Upper lobe of left lung (tissue), 6 donors: ENCODE data around the gene IGSF11. TPM values are rescaled to one million over a fixed set of nuclear protein-coding genes. Genes with fewer than 3 reads are reported as not detected.
"Not testable (repeated sequence)": the region's sequence is repeated elsewhere in the genome, so short reads cannot be mapped to it uniquely, and the experiment has no call there.

Experiments
- ATAC-seq, 2 donors: fragments of 200-7000 bp; cut with Tn5 transposase; one replicate each; pipeline ENCODE4 v1.9.1; 2022; ENCODE audit warnings: mild to moderate bottlenecking in 2 of 2, moderate library complexity in 2 of 2; ENCODE audit not compliant: low FRiP score in 2 of 2
- DNase-seq, 2 donors: peaks; one replicate each; pipeline ENCODE4 v3.0.0-alpha.2; 2019 to 2020
- H3K27ac ChIP-seq, 4 donors: fragments of 200-600 bp; sonication (generic); one replicate each; pipeline ENCODE4 v1.5.1; 2016 to 2019
- H3K27me3 ChIP-seq, 4 donors: fragments of 200-600 bp; sonication (generic); one replicate each; pipeline ENCODE4 v1.5.1; 2017 to 2019
- H3K36me3 ChIP-seq, 4 donors: fragments of 200-600 bp; sonication (generic); one replicate each; pipeline ENCODE4 v1.5.1; 2016 to 2019
- H3K4me1 ChIP-seq, 4 donors: fragments of 200-600 bp; sonication (generic); one replicate each; pipeline ENCODE4 v1.5.1; 2018 to 2019
- H3K4me3 ChIP-seq, 4 donors: fragments of 200-600 bp; sonication (generic); one replicate each; pipeline ENCODE4 v1.5.1; 2017 to 2019; ENCODE audit warnings: mild to moderate bottlenecking in 2 of 4, moderate library complexity in 1 of 4
- H3K9me3 ChIP-seq, 4 donors: fragments of 200-600 bp; sonication (generic); one replicate each; pipeline ENCODE4 v1.5.1; 2018 to 2019
- CTCF ChIP-seq, 6 experiments: fragments of 450-650 bp in 4 of 6; fragments of 200-600 bp in 2 of 6; sonication (generic) in 2 of 6; IDR thresholded peaks; one replicate each; pipeline ENCODE4 v1.5.1; 2016 to 2019; ENCODE audit warnings: antibody characterized with exemption in 6 of 6
- EP300 ChIP-seq, 4 donors: sonication (generic); formaldehyde crosslinking; IDR thresholded peaks; one replicate each; pipeline ENCODE4 v1.5.1; 2017; ENCODE audit warnings: antibody characterized with exemption in 4 of 4, control low read depth in 2 of 4
- POLR2A ChIP-seq, 4 donors: fragments of 450-650 bp; IDR thresholded peaks; one replicate each; pipeline ENCODE4 v1.5.1; 2016 to 2017; ENCODE audit warnings: antibody characterized with exemption in 4 of 4, mild to moderate bottlenecking in 2 of 4
- POLR2AphosphoS5 ChIP-seq, 2 donors: sonication (generic); formaldehyde crosslinking; IDR thresholded peaks; one replicate each; pipeline ENCODE4 v1.5.1; 2017; ENCODE audit warnings: antibody characterized with exemption in 2 of 2
- WGBS, 2 donors: methylation state at CpG; one replicate each; pipeline ENCODE4 v1.1.5; 2017 to 2018; 5-methylcytosine and 5-hydroxymethylcytosine counted together
- total RNA-seq, 6 donors: library from RNA; depleted of rRNA in 4 of 6; stranded (reverse); fragments of >200 nt in 4 of 6; gene quantifications; one replicate each; pipeline versions ENCODE4 v1.1.0 to v1.2.1, GENCODE V29; 2016 to 2021
- donor health status: DM: no; HTN: no; CAD: no; lungs with moderate emphysema.
- donor health status: DM: no; HTN: yes; CAD: no; lungs with severe emphysema.

Gene IGSF11
- total RNA-seq, 6 donors from 2014 or later: 0.11 to 0.71 (median 0.14) TPM; not detected in 3

DNA sequence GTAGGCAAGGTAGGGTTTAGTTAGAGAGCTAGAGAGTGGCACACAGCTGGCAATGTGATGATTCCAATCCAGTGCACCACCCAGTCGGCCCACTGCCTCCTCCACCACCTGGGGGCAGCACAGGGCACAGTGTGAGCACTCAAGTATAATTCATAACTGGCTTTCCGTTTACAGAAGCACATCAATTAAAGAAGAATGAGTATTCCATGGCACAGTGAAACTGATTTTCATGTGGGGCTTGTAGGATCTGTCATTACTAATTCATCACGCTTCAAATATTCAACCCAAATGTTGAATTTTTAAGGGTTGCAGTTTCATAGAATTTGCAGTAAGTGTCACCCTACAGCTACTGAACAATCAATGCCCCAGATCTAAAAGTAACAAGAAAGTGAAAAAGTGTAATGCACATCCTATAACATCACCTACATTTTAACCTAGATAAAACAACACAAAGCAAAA, 149.9 kb downstream of the IGSF11 start:
- Histone ChIP-seq H3K27ac (no peak overlapping the region), H3K27me3 (no peaks in the 10 kb centered on the region), H3K4me3 (no peak overlapping the region), H3K9me3 (no peaks in the 10 kb centered on the region), H3K4me1 (no peaks in the 10 kb centered on the region), H3K36me3 (no peaks in the 10 kb centered on the region)
- DNase-seq (peak; percentile 62 to 85), ATAC-seq (peak in 1 of 2 donors; percentile 81)
- TF ChIP-seq POLR2A (IDR thresholded peaks at IDR 0.05) (no peak), CTCF (IDR thresholded peaks at IDR 0.05) (peak; percentile 43 to 78 (median 68)), POLR2AphosphoS5 (IDR thresholded peaks at IDR 0.05) (no peak)
- 0 to 2% methylated on average over 3 of the region's 3 CpGs for WGBS, 2 donors

- Histone ChIP-seq H3K27ac (no peak overlapping the region), H3K4me1 (no peaks in the 10 kb centered on the region), H3K27me3 (no peaks in the 10 kb centered on the region), H3K9me3 (no peaks in the 10 kb centered on the region), H3K4me3 (no peak overlapping the region), H3K36me3 (no peaks in the 10 kb centered on the region)
- DNase-seq (peak in 1 of 2 donors; percentile 51), ATAC-seq (peak; percentile 66 to 77)
- WGBS, 2 donors: 70 to 79% methylated on average over 3 of the region's 3 CpGs
- TF ChIP-seq POLR2AphosphoS5 (IDR thresholded peaks at IDR 0.05) (no peak), POLR2A (IDR thresholded peaks at IDR 0.05) (no peak), EP300 (IDR thresholded peaks at IDR 0.05) (no peak), CTCF (IDR thresholded peaks at IDR 0.05) (peak; percentile 53 to 76 (median 65))
Observed at GRCh38 chr3:118882353-118882947, 152.2 kb downstream of the IGSF11 start.

DNA sequence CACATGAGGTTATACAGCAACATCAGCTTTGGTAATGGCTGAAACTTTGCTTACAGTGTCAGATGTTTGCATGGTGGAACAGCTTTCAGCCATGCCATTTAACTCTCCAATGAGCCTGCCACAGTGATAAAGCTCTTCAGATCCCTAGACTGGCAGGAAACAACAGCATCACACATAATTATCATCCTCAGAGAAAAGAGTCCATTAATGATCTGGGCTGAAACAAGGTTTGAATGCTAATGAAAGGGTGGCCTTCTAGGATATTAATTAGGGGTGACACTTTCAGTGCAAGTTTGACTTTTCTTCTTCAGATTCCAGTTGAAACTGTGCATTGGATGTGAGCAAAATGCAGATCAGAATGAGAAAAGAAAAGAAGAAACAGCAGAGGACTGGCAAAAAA, 166.6 kb downstream of the IGSF11 start:
- Histone ChIP-seq H3K4me3 (no peak overlapping the region), H3K27ac (no peak overlapping the region), H3K36me3 (no peaks in the 10 kb centered on the region), H3K9me3 (peaks cover 0 to 8% (median 3%) of the 10 kb centered on the region in 4 donors), H3K27me3 (no peaks in the 10 kb centered on the region), H3K4me1 (no peaks in the 10 kb centered on the region)
- DNase-seq (no peak), ATAC-seq (no peak)
- TF ChIP-seq EP300 (IDR thresholded peaks at IDR 0.05): no peak
- TF ChIP-seq POLR2AphosphoS5 (IDR thresholded peaks at IDR 0.05): no peak
- TF ChIP-seq CTCF (IDR thresholded peaks at IDR 0.05): no peak
- TF ChIP-seq POLR2A (IDR thresholded peaks at IDR 0.05): no peak

DNA sequence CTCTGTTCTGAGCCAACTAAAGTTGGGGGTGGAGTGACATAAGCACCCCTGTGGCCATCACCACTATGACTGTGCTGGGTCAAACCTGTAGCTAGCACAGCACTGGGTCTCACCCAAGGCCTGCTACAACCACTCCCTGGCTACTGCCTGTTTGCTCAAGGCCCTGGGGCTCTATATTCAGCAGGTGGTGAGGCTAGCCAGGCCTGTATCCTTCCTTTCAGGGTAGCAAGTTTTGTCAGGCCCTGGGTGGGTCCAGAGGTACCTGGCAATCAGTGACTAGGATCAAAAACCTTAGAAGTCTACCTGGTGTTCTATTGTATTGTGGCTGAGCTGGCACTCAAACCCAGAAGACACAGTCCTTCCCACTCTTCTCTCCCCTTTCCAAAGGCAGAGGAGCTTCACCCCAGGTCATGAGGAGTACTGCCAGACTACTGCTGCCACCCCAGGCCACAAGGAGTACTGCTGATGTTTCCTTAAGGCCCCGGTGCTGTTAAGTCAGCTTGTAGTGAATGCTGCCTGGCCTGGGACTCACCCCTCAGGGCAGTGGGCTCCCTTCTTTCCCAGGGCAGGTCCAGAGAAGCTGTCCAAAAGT, 170.8 kb downstream of the IGSF11 start:
- H3K27ac ChIP-seq: no peak overlapping the region
- TF ChIP-seq CTCF (IDR thresholded peaks at IDR 0.05) (no peak), EP300 (IDR thresholded peaks at IDR 0.05) (no peak), POLR2AphosphoS5 (IDR thresholded peaks at IDR 0.05) (no peak), POLR2A (IDR thresholded peaks at IDR 0.05) (no peak)
- DNase-seq (no peak), ATAC-seq (no peak)
- H3K9me3 ChIP-seq: no peaks in the 10 kb centered on the region
- no peaks in the 10 kb centered on the region for H3K27me3 ChIP-seq
- 38% methylated on average over 1 of the region's 1 CpG; no CpG with 5 or more reads in 1 of the 2 donors for WGBS, 2 donors
- H3K4me1 ChIP-seq: no peaks in the 10 kb centered on the region
- no peak overlapping the region for H3K4me3 ChIP-seq
- no peaks in the 10 kb centered on the region for H3K36me3 ChIP-seq

DNA sequence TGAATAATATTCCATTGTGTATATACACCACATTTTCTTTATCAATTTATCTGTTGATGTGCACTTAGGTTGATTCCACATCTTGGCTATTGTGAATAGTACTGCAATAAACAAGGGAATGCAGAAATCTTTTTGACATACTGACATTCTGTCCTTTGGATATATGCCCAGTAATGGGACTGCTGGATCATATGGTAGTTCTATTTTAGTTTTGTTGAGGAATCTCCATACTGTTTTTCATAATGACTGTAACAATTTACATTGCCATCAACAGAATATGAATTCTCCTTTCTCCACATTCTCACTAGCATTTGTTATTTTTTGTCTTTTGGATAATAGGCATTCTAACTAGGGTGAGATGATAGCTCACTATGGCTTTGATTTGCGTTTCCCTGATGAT, 174.7 kb downstream of the IGSF11 start:
- TF ChIP-seq EP300 (IDR thresholded peaks at IDR 0.05) (no peak), POLR2AphosphoS5 (IDR thresholded peaks at IDR 0.05) (no peak), POLR2A (IDR thresholded peaks at IDR 0.05) (no peak), CTCF (IDR thresholded peaks at IDR 0.05) (no peak)
- no peak for ATAC-seq
- no peak for DNase-seq
- Histone ChIP-seq H3K27ac (no peak overlapping the region), H3K27me3 (no peaks in the 10 kb centered on the region), H3K9me3 (no peaks in the 10 kb centered on the region), H3K4me1 (no peaks in the 10 kb centered on the region), H3K4me3 (no peak overlapping the region), H3K36me3 (no peaks in the 10 kb centered on the region)
- WGBS, 2 donors: 80 to 84% methylated on average over 1 of the region's 1 CpG

DNA sequence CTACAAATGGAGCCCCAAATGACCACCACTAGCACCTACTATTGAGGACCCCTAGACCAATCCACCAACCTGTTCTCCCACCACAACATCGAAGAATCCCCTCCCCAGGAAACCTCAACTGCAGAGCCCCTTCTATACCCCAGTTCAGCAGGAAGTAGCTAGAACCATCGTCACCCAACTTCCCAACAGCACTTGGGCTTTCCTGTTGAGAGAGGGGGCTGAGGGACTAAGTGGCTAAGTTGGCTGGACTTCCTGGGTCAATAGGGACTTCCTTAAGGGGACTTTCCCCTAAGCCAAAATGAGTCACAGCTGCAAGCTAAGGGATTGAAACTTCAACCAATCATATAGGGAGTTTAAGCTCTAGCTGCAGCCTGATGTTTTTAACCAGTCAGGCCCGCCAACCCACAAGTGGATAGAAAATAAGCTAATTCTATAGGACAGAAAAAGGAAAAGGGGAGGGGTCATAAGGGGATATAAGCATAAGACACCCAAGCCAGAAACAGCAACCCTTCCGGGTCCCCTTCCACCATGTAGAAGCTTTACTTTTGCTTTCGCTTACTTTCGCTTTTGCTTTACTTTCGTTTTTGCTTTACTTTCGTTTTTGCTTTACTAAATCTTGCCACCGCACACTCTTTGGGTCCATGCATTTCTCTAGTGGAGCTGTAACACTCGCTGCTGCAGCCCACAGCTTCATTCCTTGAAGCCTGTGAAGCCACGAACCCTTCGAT, 183.0 kb downstream of the IGSF11 start:
- not testable (repeated sequence) for H3K9me3 ChIP-seq, H3K27ac ChIP-seq, H3K4me3 ChIP-seq, H3K4me1 ChIP-seq, ATAC-seq, DNase-seq, H3K36me3 ChIP-seq, H3K27me3 ChIP-seq
- WGBS, 2 donors: 83 to 87% methylated on average over 12 of the region's 12 CpGs
